CD14-positive monocyte (primary cell): Measurements from ENCODE around the gene ARPC4. TPM values are rescaled to one million over a fixed set of nuclear protein-coding genes. Genes with fewer than 3 reads are reported as not detected.
A peak's percentile ranks its signal among the peaks of the same experiment; 100 is the strongest.

Experiments
- DNase-seq, 3 donors: peaks; one replicate each; pipeline ENCODE4 v3.0.0-alpha.2; 2011 to 2022
- H2AFZ ChIP-seq: 2 replicates; pipeline ENCODE4 v1.6.0; 2012; ENCODE audit warnings: mild to moderate bottlenecking, low read depth, low read length, inconsistent platforms; ENCODE audit not compliant: insufficient read depth, poor library complexity, severe bottlenecking
- H3K27ac ChIP-seq, 2 donors: 1 replicate in 1 of 2; 2 replicates in 1 of 2; pipeline ENCODE4 v1.5.1; 2012 to 2013; ENCODE audit warnings: low read length in 2 of 2, control low read depth in 1 of 2, inconsistent platforms in 1 of 2, low read depth in 1 of 2, mild to moderate bottlenecking in 1 of 2
- H3K27me3 ChIP-seq, 2 donors: one replicate each; pipeline versions ENCODE4 v1.6.0 to v1.6.1; 2011 to 2013; ENCODE audit warnings: low read length in 2 of 2; ENCODE audit not compliant: control insufficient read depth in 2 of 2, insufficient read depth in 2 of 2
- H3K36me3 ChIP-seq, 2 donors: replicated peaks in 1 of 2; 1 replicate in 1 of 2; 2 replicates in 1 of 2; pipeline versions ENCODE4 v1.5.1 to v1.6.1; 2012 to 2013; ENCODE audit warnings: low read length in 2 of 2, control low read depth in 1 of 2, inconsistent platforms in 1 of 2, mild to moderate bottlenecking in 1 of 2; ENCODE audit not compliant: insufficient read depth in 2 of 2, control insufficient read depth in 1 of 2
- H3K4me1 ChIP-seq, 2 donors: 1 replicate in 1 of 2; 2 replicates in 1 of 2; pipeline versions ENCODE4 v1.5.1 to v1.6.1; 2012 to 2013; ENCODE audit warnings: low read length in 2 of 2, control low read depth in 1 of 2, inconsistent platforms in 1 of 2, mild to moderate bottlenecking in 1 of 2, moderate library complexity in 1 of 2; ENCODE audit not compliant: insufficient read depth in 2 of 2, control insufficient read depth in 1 of 2
- H3K4me2 ChIP-seq: replicated peaks from 2 replicates; pipeline ENCODE3; 2012; ENCODE audit warnings: low read length, moderate library complexity, mild to moderate bottlenecking; ENCODE audit not compliant: poor library complexity, severe bottlenecking; ENCODE audit errors: extremely low read depth
- H3K4me3 ChIP-seq, 3 experiments: fragments of 200-600 bp in 1 of 3; sonication (generic) in 1 of 3; replicated peaks in 1 of 3; 1 replicate in 2 of 3; 2 replicates in 1 of 3; pipeline ENCODE4 v1.5.1; 2011 to 2013; ENCODE audit warnings: low read length in 3 of 3, mild to moderate bottlenecking in 3 of 3, control low read depth in 2 of 3, low read depth in 2 of 3, inconsistent platforms in 1 of 3, moderate library complexity in 1 of 3
- H3K79me2 ChIP-seq: 2 replicates; pipeline ENCODE4 v1.6.0; 2012; ENCODE audit warnings: mild to moderate bottlenecking, control low read depth, inconsistent platforms, low read length, moderate library complexity; ENCODE audit not compliant: insufficient read depth
- H3K9ac ChIP-seq: 2 replicates; pipeline ENCODE4 v1.6.0; 2017; ENCODE audit warnings: low read length, mild to moderate bottlenecking; ENCODE audit not compliant: insufficient read depth, poor library complexity, severe bottlenecking
- H3K9me3 ChIP-seq, 2 donors: replicated peaks in 1 of 2; 1 replicate in 1 of 2; 2 replicates in 1 of 2; pipeline versions ENCODE4 v1.5.1 to v1.6.1; 2012 to 2013; ENCODE audit warnings: low read length in 2 of 2, control low read depth in 1 of 2; ENCODE audit not compliant: control insufficient read depth in 1 of 2, insufficient read depth in 1 of 2
- H4K20me1 ChIP-seq: 2 replicates; pipeline ENCODE4 v1.6.0; 2012; ENCODE audit warnings: mild to moderate bottlenecking, low read length, control low read depth, moderate library complexity; ENCODE audit not compliant: insufficient read depth
- H3K27ac Mint-ChIP-seq, 7 donors: one replicate each; pipeline ENCODE4 v1.8.0; 2020; ENCODE audit warnings: mild to moderate bottlenecking in 7 of 7, mixed read lengths in 7 of 7, moderate library complexity in 6 of 7, inconsistent platforms in 2 of 7
- H3K27me3 Mint-ChIP-seq, 3 donors: one replicate each; pipeline ENCODE4 v1.8.0; 2021 to 2022; ENCODE audit warnings: low read depth in 3 of 3, mild to moderate bottlenecking in 3 of 3, mixed read lengths in 3 of 3, moderate library complexity in 3 of 3, inconsistent platforms in 1 of 3
- H3K36me3 Mint-ChIP-seq, 2 donors: one replicate each; pipeline ENCODE4 v1.8.0; 2020; ENCODE audit warnings: mixed read lengths in 2 of 2, inconsistent platforms in 1 of 2, mild to moderate bottlenecking in 1 of 2
- H3K4me1 Mint-ChIP-seq: one replicate; pipeline ENCODE4 v1.8.0; 2020; ENCODE audit warnings: mild to moderate bottlenecking, mixed read lengths
- H3K4me3 Mint-ChIP-seq, 2 donors: one replicate each; pipeline ENCODE4 v1.8.0; 2020; ENCODE audit warnings: mild to moderate bottlenecking in 2 of 2, mixed read lengths in 2 of 2, moderate library complexity in 1 of 2
- H3K9me3 Mint-ChIP-seq, 7 donors: one replicate each; pipeline ENCODE4 v1.8.0; 2020 to 2022; ENCODE audit warnings: mixed read lengths in 7 of 7, mild to moderate bottlenecking in 6 of 7, moderate library complexity in 6 of 7, inconsistent platforms in 2 of 7
- CTCF ChIP-seq: fragments of 200-600 bp; IDR thresholded peaks from one replicate; pipeline ENCODE4 v1.8.0; 2022; ENCODE audit warnings: antibody characterized with exemption, mild to moderate bottlenecking
- WGBS: methylation state at CpG from one replicate; pipeline ENCODE4 v1.1.5; 2013; ENCODE audit warnings: missing lambda C conversion rate; ENCODE audit not compliant: insufficient coverage; 5-methylcytosine and 5-hydroxymethylcytosine counted together
- intact Hi-C, 2 donors: fragments of 100-400 bp; cut with micrococcal nuclease; formaldehyde crosslinking; loops; one replicate each; pipeline versions ENCODE4 v1.15.0 to v1.15.1; 2023
- polyA plus RNA-seq, 3 donors: library from polyadenylated mRNA; depleted of rRNA in 1 of 3; unstranded in 2 of 3; stranded (reverse) in 1 of 3; fragments of 300-500 nt in 2 of 3; fragments of >200 nt in 1 of 3; fragmentation: Illumina TruSeq in 2 of 3; gene quantifications; 1 replicate in 2 of 3; 2 replicates in 1 of 3; pipeline ENCODE4 v1.2.3, GENCODE V29; 2012 to 2021

The ARPC4 gene
- polyA plus RNA-seq, 3 donors: 211 to 390 (median 389) TPM

GRCh38 chr3:9786209-9786739 lies 6.6 kb upstream of the ARPC4 start:
- Histone ChIP-seq H3K36me3 (peaks cover 50 to 76% of the 10 kb centered on the region in 2 donors), H3K9ac (no peak overlapping the region), H3K4me3 (no peak overlapping the region), H3K27me3 (no peaks in the 10 kb centered on the region), H4K20me1 (no peaks in the 10 kb centered on the region), H3K27ac (no peak overlapping the region), H3K4me2 (no peak overlapping the region), H3K9me3 (no peaks in the 10 kb centered on the region), H3K4me1 (peaks cover 22 to 24% of the 10 kb centered on the region in 2 donors), H2AFZ (no peak overlapping the region), H3K79me2 (peaks cover 23% of the 10 kb centered on the region)
- H3K4me1 Mint-ChIP-seq: peaks cover 31% of the 10 kb centered on the region
- H3K36me3 Mint-ChIP-seq: peaks cover 60 to 82% of the 10 kb centered on the region in 2 donors
- H3K27me3 Mint-ChIP-seq: no peaks in the 10 kb centered on the region
- peaks cover 0 to 4% (median 0%) of the 10 kb centered on the region in 7 donors for H3K9me3 Mint-ChIP-seq
- H3K4me3 Mint-ChIP-seq: no peak overlapping the region
- peak overlapping the region in 2 of 7 donors; percentile 32 to 36 for H3K27ac Mint-ChIP-seq
- no peak for TF ChIP-seq CTCF
- no CpG with 5 or more reads among the region's 7 CpGs for WGBS
- intact Hi-C loops: no loop called here
- DNase-seq: no peak

- Histone ChIP-seq H4K20me1 (no peaks in the 10 kb centered on the region), H3K4me3 (no peak overlapping the region), H3K79me2 (peaks cover 31% of the 10 kb centered on the region), H3K9ac (no peak overlapping the region), H3K27ac (no peak overlapping the region), H3K27me3 (no peaks in the 10 kb centered on the region), H3K4me2 (no peak overlapping the region), H3K4me1 (peaks cover 22 to 24% of the 10 kb centered on the region in 2 donors), H2AFZ (no peak overlapping the region), H3K36me3 (peaks cover 50 to 76% of the 10 kb centered on the region in 2 donors), H3K9me3 (no peaks in the 10 kb centered on the region)
- peak; percentile 54 for TF ChIP-seq CTCF
- WGBS: 100% methylated on average over 6 of the region's 13 CpGs
- Mint-ChIP-seq H3K27me3 (no peaks in the 10 kb centered on the region), H3K36me3 (peaks cover 60 to 78% of the 10 kb centered on the region in 2 donors), H3K27ac (peak overlapping the region in 1 of 7 donors; percentile 3), H3K4me3 (no peak overlapping the region), H3K9me3 (peaks cover 0 to 4% (median 0%) of the 10 kb centered on the region in 7 donors), H3K4me1 (peaks cover 30% of the 10 kb centered on the region)
- intact Hi-C loops: no loop called here
- DNase-seq: no peak
Measured at GRCh38 chr3:9786825-9787669, 5.8 kb upstream of the ARPC4 start.
